Measurements from ENCODE around the gene GPR25. TPM values are rescaled to one million over a fixed set of nuclear protein-coding genes. Genes with fewer than 3 reads are reported as not detected.

Gene GPR25
- total and polyA plus RNA-seq, 10 of the 15 experiments (the other 5 are each of a cell fraction or from before 2014, with no cell fraction given), result not detected

DNA sequence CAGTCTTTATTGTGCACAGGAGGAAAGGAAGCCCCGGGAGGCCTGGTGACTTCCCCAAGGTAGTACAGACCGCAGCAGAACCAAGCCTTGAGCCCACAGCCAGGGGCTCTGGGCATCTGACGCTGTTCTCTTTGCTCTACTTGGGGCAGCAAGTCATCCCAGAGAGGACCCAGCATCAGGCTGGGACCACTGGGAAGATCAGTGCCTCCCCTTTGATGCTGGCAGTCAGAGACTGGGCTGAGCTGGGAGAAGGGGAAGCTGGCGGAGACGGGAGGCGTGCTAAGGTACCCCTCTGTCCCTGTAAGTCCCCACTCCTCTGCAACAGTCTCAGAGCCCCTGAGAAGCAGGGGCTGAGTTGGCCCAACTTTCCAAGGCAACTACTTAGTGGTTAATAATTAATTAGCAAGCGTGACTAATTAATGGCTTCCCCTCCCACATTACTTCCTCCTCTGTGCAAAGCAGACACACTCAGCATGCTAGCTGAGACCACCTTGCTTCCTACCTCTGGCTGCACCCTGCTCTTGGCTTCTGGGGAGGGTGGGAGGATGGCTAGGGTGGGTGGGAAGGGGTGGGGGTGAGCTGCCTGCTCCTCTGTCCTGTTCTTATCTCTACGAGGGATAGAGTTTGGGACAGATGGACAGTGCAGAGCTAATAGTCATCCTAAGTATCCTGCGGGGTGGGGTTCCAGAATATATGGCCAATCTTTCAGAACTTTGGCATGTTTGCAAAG, 23.2 kb downstream of the GPR25 start (continued):
- TF ChIP-seq, protein P1, sequence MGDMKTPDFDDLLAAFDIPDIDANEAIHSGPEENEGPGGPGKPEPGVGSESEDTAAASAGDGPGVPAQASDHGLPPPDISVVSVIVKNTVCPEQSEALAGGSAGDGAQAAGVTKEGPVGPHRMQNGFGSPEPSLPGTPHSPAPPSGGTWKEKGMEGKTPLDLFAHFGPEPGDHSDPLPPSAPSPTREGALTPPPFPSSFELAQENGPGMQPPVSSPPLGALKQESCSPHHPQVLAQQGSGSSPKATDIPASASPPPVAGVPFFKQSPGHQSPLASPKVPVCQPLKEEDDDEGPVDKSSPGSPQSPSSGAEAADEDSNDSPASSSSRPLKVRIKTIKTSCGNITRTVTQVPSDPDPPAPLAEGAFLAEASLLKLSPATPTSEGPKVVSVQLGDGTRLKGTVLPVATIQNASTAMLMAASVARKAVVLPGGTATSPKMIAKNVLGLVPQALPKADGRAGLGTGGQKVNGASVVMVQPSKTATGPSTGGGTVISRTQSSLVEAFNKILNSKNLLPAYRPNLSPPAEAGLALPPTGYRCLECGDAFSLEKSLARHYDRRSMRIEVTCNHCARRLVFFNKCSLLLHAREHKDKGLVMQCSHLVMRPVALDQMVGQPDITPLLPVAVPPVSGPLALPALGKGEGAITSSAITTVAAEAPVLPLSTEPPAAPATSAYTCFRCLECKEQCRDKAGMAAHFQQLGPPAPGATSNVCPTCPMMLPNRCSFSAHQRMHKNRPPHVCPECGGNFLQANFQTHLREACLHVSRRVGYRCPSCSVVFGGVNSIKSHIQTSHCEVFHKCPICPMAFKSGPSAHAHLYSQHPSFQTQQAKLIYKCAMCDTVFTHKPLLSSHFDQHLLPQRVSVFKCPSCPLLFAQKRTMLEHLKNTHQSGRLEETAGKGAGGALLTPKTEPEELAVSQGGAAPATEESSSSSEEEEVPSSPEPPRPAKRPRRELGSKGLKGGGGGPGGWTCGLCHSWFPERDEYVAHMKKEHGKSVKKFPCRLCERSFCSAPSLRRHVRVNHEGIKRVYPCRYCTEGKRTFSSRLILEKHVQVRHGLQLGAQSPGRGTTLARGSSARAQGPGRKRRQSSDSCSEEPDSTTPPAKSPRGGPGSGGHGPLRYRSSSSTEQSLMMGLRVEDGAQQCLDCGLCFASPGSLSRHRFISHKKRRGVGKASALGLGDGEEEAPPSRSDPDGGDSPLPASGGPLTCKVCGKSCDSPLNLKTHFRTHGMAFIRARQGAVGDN (IDR thresholded peaks at IDR 0.05), result peak; percentile 51
- no peak for TF ChIP-seq SMARCA5 (IDR thresholded peaks at IDR 0.05)
- TF ChIP-seq ZNF24 (IDR thresholded peaks at IDR 0.05), result no peak
- TF ChIP-seq CBX5 (IDR thresholded peaks at IDR 0.05; ENCODE audit: low read depth), result no peak
- TF ChIP-seq RB1 (IDR thresholded peaks at IDR 0.05; ENCODE audit: borderline replicate concordance), result no peak
- TF ChIP-seq SIX5 (IDR thresholded peaks at IDR 0.05; ENCODE audit: low read depth, low read length, severe bottlenecking), result no peak
- no peak for TF ChIP-seq MYB (IDR thresholded peaks at IDR 0.05; ENCODE audit: borderline replicate concordance, low read depth, low read length)
- TF ChIP-seq SMAD5 (IDR thresholded peaks at IDR 0.05; ENCODE audit: low read depth), result no peak
- no peak for TF ChIP-seq CEBPB (IDR thresholded peaks at IDR 0.05; ENCODE audit: borderline replicate concordance in 1 of 2, low read depth in 2 of 2, low read length in 2 of 2)
- no peak for TF ChIP-seq CBX3 (IDR thresholded peaks at IDR 0.05; ENCODE audit: borderline replicate concordance, low read depth)
- TF ChIP-seq, protein P2, sequence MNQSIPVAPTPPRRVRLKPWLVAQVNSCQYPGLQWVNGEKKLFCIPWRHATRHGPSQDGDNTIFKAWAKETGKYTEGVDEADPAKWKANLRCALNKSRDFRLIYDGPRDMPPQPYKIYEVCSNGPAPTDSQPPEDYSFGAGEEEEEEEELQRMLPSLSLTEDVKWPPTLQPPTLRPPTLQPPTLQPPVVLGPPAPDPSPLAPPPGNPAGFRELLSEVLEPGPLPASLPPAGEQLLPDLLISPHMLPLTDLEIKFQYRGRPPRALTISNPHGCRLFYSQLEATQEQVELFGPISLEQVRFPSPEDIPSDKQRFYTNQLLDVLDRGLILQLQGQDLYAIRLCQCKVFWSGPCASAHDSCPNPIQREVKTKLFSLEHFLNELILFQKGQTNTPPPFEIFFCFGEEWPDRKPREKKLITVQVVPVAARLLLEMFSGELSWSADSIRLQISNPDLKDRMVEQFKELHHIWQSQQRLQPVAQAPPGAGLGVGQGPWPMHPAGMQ (IDR thresholded peaks at IDR 0.05; ENCODE audit: borderline replicate concordance), result no peak
- TF ChIP-seq, protein P3, sequence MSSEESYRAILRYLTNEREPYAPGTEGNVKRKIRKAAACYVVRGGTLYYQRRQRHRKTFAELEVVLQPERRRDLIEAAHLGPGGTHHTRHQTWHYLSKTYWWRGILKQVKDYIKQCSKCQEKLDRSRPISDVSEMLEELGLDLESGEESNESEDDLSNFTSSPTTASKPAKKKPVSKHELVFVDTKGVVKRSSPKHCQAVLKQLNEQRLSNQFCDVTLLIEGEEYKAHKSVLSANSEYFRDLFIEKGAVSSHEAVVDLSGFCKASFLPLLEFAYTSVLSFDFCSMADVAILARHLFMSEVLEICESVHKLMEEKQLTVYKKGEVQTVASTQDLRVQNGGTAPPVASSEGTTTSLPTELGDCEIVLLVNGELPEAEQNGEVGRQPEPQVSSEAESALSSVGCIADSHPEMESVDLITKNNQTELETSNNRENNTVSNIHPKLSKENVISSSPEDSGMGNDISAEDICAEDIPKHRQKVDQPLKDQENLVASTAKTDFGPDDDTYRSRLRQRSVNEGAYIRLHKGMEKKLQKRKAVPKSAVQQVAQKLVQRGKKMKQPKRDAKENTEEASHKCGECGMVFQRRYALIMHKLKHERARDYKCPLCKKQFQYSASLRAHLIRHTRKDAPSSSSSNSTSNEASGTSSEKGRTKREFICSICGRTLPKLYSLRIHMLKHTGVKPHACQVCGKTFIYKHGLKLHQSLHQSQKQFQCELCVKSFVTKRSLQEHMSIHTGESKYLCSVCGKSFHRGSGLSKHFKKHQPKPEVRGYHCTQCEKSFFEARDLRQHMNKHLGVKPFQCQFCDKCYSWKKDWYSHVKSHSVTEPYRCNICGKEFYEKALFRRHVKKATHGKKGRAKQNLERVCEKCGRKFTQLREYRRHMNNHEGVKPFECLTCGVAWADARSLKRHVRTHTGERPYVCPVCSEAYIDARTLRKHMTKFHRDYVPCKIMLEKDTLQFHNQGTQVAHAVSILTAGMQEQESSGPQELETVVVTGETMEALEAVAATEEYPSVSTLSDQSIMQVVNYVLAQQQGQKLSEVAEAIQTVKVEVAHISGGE (CRISPR knock-in tag; IDR thresholded peaks at IDR 0.05), result no peak
- TF ChIP-seq NFYB (IDR thresholded peaks at IDR 0.05; ENCODE audit: insufficient read depth, low read depth, low read length), result no peak
- no peak for TF ChIP-seq KAT2A (conservative IDR thresholded peaks at IDR 0.05; ENCODE audit: control insufficient read depth, low read depth, low read length)
- TF ChIP-seq IKZF1 (conservative IDR thresholded peaks at IDR 0.05), result peak; percentile 61
- no peak for TF ChIP-seq STAT1 (conservative IDR thresholded peaks at IDR 0.05)
- TF ChIP-seq, protein P4, sequence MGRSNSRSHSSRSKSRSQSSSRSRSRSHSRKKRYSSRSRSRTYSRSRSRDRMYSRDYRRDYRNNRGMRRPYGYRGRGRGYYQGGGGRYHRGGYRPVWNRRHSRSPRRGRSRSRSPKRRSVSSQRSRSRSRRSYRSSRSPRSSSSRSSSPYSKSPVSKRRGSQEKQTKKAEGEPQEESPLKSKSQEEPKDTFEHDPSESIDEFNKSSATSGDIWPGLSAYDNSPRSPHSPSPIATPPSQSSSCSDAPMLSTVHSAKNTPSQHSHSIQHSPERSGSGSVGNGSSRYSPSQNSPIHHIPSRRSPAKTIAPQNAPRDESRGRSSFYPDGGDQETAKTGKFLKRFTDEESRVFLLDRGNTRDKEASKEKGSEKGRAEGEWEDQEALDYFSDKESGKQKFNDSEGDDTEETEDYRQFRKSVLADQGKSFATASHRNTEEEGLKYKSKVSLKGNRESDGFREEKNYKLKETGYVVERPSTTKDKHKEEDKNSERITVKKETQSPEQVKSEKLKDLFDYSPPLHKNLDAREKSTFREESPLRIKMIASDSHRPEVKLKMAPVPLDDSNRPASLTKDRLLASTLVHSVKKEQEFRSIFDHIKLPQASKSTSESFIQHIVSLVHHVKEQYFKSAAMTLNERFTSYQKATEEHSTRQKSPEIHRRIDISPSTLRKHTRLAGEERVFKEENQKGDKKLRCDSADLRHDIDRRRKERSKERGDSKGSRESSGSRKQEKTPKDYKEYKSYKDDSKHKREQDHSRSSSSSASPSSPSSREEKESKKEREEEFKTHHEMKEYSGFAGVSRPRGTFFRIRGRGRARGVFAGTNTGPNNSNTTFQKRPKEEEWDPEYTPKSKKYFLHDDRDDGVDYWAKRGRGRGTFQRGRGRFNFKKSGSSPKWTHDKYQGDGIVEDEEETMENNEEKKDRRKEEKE (IDR thresholded peaks at IDR 0.05), result no peak
- TF ChIP-seq CHD2 (IDR thresholded peaks at IDR 0.05; ENCODE audit: borderline replicate concordance, low read depth, low read length), result 0 out of 2 replicates have a peak, but pooled peaks have one; percentile 11
